NK-92 (cell line): ENCODE measurements around the gene POU2AF2.

Source experiments
- DNase-seq: peaks from one replicate; lab custom pipeline; 2025; ENCODE audit not compliant: unreplicated experiment; lab: John Stamatoyannopoulos, UW

The POU2AF2 gene

DNA sequence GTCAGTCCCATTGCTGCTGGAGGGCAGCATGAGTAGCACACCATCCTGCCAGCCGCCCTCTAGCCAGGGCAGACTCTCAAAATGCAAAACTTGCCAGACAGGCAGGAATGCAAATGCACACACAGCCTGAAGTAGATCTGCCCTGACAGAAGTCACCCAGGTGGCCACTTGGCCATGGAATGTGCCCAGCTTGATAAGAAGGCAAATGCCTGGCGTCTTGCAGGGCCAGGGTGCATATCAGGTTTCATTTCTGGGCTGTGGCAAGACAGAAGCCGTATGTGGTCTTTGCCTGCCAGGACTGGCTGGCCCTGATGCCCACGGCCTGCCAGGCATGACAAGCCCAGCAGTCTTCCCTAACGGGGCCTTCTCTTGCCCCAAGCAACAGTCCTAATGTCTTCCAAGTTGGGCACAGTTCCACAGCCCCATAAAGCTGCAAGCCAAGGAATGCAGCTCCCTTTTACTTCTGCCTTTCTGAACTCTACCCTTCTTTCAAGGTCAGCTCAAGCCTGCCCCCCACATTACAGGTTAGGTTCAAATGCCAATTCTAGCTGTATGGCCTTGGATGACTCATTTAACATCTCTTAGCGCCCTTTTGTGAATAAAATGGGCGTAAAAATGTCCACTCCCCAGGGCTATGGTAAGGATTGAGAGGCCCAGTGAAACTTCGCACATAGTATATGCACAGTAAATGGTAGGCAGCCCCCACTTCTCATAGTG is 82.5 kb downstream of the POU2AF2 start:
- DNase-seq: no peak

DNA sequence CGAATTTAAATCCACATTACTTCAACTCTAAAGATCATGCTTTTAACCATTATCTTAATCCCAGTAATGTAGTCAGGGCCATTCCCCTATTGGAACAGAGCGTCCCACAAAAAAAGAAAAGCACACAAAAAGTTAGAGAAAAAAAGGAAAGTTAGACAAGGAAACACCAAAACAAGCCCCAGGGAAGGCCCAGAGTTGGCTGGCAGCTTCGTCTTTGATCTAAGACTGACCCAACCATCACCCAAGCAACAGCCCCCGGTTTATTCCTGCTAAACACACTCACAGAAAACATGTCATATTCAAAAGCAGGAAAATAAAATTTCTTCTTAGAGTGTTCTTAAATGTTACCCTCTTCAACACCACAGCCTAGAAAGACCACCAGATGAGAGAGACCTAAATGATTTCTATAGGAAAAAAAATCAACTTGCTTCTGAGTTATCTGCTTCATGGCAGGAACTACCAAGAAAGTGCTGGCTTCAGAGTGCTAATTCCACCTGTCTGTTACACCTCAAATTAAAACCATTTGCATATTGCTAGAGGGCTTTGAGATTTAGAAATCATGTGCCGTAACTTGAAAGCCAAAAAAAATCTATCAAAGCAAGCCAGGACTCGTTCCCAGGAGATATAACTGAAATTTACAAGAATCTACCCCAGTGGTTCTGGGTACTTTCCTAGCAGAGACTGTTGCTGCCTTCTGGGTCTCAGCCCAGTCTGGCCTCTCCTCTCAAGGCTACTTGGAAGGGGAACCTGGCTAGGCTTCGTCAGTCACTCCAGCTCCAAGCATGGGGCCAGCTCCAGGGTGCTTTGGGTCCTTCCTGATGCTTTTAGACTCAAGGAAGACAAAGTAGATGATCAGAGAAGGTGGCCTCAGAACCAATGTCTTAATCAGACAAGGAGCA is 84.0 kb downstream of the POU2AF2 start:
- DNase-seq: no peak

DNA sequence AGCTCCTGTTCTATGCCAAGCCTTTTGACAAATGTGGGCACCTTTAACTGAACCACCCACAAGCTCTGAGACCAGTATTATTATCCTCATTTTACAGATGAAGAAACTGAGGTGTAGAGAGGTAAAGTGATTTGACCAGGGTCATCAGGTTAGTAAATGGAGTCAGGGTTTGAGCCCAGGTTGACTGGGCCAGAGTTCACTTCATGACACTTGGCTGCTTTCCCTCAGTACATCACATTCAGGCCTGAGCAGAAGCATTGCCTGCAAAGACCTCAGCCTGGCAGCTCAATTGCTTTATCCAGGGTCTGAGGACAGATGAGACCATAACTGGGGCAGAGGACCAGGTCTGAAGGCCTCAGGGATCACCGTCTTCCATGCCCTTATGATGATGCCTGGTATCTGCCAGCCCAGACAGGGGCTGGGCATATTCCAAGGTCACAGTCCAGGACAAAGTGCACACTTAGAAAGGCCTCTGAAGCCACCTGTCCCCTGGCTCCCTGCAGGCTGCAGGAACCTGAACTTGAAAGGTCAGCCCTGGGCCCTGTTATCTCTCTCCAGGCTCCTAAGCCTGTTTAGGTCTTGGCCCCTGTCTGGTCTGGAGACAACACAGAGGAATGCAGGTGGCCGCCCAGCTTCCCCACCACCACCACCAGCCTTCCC is 84.8 kb downstream of the POU2AF2 start:
- no peak for DNase-seq

GRCh38 chr11:111331711-111332479 is 86.4 kb downstream of the POU2AF2 start:
- DNase-seq: no peak

DNA sequence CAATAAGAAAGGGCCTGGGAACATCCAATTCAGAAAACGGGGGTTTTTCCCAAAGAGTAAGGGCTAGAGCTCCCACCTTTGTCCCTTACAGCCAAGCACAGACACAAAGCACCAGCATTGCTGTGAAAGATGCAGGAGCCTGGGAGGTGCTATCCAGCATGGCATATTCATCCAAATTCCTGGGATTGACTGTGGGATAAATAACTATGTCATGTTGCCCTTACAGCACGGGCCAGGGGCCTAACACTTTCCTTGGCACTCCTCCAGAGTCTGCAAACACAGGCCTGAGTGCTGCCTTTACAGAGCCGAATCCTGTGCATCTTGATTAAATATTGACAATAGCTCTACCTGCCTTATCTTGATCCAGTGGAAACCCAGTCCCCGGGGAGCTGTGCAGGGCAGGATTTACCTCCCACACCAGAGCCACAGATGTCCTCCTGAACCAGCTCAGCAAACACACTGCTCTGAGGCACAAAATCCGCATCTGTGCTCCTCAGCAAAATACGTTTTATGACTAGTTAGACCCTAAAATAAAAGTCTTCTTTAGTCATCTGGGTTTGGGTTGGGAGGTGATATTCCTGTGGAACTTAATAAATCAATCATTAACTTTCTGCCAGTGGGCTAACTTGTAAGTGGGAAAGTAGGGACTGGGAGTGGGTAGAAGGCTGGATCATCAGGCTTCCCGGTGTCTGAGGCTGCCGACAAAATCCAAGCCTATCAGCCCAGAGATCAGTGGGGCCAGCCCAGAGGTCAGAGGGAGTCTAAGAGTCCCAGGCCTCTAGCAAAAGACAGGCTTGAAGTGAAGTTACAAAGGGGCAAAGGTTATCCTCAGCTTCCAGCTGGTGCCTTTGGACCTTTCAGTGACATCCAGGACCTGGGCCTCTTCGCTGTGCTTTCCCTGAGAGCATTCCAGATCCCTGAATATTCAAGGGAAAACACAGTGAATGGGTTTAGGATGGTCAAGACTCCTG is 89.3 kb downstream of the POU2AF2 start:
- no peak for DNase-seq

GRCh38 chr11:111335549-111335948 is 90.0 kb downstream of the POU2AF2 start:
- DNase-seq: no peak
